ENCODE results near the gene SULT1C3.

- TF ChIP-seq CTCF (IDR thresholded peaks at IDR 0.05) (no peak), POLR2AphosphoS5 (IDR thresholded peaks at IDR 0.05) (no peak), POLR2A (IDR thresholded peaks at IDR 0.05) (no peak), EP300 (IDR thresholded peaks at IDR 0.05) (no peak)
Observed at GRCh38 chr2:108253106-108253505, 13.3 kb downstream of the SULT1C3 start.
